GM08714 (cell line): ENCODE results near the gene SLC11A2.

Experiments
- H3K4me3 ChIP-seq: fragments of 200-500 bp; sonication (Bioruptor generic); 2 replicates; pipeline ENCODE4 v1.5.1; 2014; ENCODE audit warnings: mild to moderate bottlenecking, low read length, inconsistent platforms
- ZNF274 ChIP-seq: IDR thresholded peaks from 2 replicates; pipeline ENCODE4 v1.6.1; 2012; ENCODE audit warnings: mild to moderate bottlenecking, low read depth, low read length

The SLC11A2 gene

DNA sequence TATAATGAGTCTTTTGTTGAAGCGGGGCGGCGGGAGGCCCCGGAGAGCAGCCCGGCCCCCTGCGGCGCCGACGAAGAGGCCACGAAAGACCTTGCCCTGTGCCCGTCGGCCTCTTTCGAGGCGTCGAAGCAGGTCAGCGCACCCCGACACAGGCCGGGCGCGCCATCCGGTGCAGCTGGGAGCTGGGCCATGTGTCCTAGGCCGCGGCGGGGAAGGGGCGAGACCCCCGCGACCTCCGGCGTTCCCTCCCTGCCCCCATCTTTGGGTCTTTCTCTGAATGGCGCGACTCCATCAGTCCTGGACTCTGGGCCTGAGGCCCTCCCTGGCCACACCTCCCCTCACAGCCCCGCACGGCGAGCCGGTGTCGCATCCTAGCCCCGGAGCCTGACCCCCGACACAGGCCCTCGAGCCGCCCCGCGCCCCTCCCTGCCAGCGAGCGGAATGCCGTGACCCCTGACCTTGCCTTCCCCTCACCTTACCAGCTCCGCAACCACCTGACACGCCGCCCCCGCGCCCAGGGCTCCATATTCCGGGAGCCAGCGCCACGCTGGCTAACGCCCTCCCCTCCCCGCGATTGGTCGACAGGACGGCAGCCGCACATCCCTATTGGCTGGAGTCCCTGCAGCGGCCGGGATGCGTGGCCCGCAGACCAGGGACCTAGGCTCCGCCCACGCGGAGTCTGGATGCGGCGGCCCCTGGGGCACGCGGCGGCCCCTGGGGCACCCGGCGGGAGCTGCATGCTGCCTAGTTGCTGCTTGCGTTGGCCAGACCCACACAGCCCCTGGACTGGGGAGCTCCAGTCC lies at the start of gene SLC11A2:
TSS of gene SLC11A2 (minus strand) at position 549 of the 803 bp plus-strand sequence. CDS start 15,656 bp downstream, outside the sequence.
- H3K4me3 ChIP-seq = peak within 1 kb of the TSS; percentile 91
- TF ChIP-seq ZNF274 = no peak

DNA sequence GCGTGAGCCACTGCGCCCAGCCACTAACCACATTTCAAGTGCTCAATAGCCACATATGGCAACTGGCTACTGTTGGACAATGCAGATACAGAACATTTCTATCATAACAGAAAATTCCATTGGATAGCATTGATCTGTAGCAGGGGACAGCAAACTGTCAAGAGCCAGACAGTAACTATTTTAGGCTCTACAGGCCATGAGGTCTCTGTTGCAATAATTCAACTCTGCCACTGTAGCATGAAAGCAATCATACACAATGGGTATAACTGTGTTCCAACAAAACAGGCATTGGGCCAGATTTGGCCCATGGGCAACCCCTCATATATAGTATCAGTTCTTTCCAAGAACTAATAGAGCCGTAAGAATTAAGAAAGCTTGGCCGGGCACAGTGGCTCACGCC lies 49.2 kb upstream of the SLC11A2 start:
- no peak overlapping the region for H3K4me3 ChIP-seq
- no peak for TF ChIP-seq ZNF274

DNA sequence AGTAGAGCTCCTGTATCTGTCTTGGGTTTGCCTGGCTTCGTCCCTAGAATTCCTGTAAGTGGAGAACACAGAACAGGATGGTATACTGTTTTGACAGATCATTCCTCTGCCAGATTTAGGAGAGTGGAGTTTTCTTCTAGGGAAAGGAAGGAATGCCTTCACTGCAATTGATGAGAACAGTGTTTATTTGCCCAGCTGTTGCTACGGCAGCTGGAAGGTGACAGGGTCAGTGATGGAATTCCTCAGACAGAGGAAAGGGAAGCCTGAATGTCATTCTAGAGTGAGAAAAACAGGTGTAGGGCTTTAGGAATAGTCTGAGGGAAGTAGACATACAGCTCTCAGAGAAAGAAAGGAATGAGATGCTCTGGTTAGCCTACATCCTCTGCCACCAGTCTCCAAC lies 45.5 kb upstream of the SLC11A2 start:
- H3K4me3 ChIP-seq = no peak overlapping the region
- TF ChIP-seq ZNF274 = no peak

DNA sequence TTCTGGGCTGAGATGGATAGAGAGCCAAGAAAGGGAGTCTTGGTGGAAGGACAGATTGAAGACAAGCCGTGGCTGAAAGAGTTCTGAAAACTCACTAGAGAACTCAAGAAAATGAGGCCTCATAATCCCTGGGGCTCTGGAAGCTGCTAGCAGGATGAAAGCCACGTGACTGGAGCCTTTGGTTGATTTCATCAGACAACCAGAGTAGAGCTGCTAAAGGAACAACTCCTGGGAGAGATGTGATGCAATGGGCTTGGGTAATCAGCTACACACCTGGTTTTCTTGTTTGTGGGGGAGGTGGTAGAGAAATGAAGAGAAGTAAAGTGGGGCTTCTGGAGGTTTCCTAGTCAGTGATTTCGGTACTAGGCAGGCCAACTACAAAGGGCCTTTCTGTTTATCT lies 43.8 kb upstream of the SLC11A2 start:
- no peak for TF ChIP-seq ZNF274
- H3K4me3 ChIP-seq = no peak overlapping the region

GRCh38 chr12:51067771-51068170 lies 41.6 kb upstream of the SLC11A2 start:
- no peak for TF ChIP-seq ZNF274
- no peak overlapping the region for H3K4me3 ChIP-seq

GRCh38 chr12:51067229-51067628 lies 41.0 kb upstream of the SLC11A2 start:
- no peak overlapping the region for H3K4me3 ChIP-seq
- TF ChIP-seq ZNF274 = no peak

DNA sequence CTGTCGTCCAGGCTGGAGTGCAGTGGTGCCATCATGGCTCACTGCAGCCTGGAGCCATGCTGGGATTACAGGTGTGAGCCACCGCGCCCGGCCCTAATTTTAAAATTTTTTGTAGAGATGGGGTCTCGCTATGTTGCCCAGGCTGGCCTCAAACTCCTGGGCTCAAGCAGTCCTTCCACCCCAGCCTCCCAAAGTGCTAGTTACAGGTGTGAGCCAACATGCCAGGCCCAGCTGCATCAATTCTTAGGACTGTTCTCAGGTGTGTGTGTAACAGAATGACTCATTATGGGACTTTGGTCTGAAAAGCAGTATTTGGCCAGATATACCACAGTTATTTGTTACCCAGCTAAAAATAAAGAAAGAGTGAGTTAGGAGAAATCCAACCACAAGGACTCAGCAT lies 39.3 kb upstream of the SLC11A2 start:
- no peak for TF ChIP-seq ZNF274
- H3K4me3 ChIP-seq = no peak overlapping the region

DNA sequence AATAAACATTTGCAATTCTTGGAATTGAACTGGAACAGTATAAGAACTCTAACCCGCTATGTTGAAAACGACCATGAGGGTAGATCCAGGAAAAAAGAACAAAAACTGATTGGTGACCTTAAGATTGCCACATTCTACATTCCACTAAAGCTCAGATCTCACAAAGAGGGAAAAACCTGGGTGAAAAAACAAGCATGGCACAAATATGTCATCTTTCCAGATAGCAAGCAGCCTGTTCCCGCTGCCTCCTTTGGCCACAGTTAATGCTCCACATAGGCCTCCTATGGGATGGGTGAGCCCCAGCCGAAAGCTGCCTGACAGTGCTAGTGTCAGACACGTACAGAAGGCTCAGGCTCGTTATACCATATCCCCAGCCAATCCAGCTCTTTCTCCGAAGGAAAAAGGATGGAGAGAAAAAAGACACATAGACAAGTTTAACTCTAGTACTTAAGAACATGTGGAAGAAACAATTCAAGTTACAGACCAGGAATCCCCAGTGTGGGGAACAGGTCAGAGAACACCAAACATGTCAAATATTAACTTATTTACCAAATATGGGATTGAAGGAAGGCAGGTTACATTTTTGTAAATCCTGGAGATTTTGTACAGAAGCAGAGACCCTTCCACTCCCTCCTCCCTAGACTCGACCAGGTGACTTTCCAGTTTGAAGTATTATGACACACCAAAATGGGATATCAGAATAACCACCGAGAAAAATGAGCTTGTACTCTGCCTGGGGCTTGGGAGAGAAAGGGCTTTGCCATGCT lies 36.6 kb upstream of the SLC11A2 start:
- H3K4me3 ChIP-seq = no peak overlapping the region
- no peak for TF ChIP-seq ZNF274

GRCh38 chr12:51059086-51059485 lies 32.9 kb upstream of the SLC11A2 start:
- TF ChIP-seq ZNF274 = no peak
- H3K4me3 ChIP-seq = no peak overlapping the region

DNA sequence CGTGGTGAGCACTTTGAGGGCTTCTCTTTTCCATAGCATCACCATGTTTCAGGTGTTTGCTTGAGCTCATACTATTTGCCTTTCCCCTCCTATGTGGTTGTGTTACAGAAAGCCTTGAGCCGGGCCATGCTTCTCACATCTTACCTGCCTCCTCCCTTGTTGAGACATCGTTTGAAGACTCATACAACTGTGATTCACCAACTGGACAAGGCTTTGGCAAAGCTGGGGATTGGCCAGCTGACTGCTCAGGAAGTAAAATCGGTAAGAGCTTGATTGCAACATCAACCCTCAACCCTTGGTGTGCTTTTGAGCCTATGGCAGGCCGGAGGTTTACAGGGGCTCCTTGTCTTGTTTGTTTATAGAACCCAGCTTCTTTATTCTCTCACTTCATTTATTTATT lies 30.1 kb upstream of the SLC11A2 start:
- no peak overlapping the region for H3K4me3 ChIP-seq
- no peak for TF ChIP-seq ZNF274

- no peak overlapping the region for H3K4me3 ChIP-seq
- no peak for TF ChIP-seq ZNF274
These were observed 28.9 kb upstream of the SLC11A2 start for GRCh38 chr12:51055060-51055459.

- TF ChIP-seq ZNF274 = no peak
- H3K4me3 ChIP-seq = no peak overlapping the region
These were observed 25.6 kb upstream of the SLC11A2 start for GRCh38 chr12:51051787-51052186.

GRCh38 chr12:51049525-51049924 lies 23.3 kb upstream of the SLC11A2 start:
- H3K4me3 ChIP-seq = peak overlapping the region; percentile 95; the same call in 1 of the 2 replicates

DNA sequence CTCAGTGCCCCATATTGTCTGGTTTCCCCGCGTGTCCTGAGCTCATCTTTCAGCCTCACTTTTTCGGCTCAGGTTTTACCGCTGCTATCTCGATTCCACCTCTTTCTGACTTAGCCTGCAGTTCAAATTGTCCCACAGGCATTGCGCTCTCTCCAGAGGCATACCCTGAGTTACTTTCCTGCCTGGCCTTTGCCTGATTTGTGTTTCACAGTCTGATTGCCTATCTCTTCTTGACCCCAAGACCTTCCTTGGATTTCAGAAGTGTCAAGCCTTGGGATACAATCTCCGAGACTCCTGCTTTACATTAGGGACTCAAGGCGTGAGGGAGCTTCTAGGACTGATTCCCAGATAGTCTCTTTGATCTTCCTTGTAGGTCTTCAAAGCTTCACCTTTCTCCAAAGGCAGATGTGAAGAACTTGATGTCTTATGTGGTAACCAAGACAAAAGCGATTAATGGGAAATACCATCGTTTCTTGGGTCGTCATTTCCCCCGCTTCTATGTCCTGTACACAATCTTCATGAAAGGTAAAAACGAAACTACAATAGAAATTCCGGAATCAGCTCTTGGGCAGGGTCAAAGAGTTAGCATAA lies 22.6 kb upstream of the SLC11A2 start:
- peak overlapping the region; percentile 95 for H3K4me3 ChIP-seq
- no peak for TF ChIP-seq ZNF274

More at GRCh38 chr12:51049525-51049924, 23.3 kb upstream of the SLC11A2 start:
- TF ChIP-seq ZNF274 = no peak
